Astrocyte (in vitro differentiated cells and primary cell): ENCODE data around the gene DNAH11. TPM values are rescaled to one million over a fixed set of nuclear protein-coding genes. Genes with fewer than 3 reads are reported as not detected.

Source experiments
- DNase-seq: peaks from one replicate; pipeline ENCODE4 v3.0.0-alpha.2; 2010; ENCODE audit warnings: low read depth
- FAIRE-seq: peaks from 2 replicates; lab custom pipeline; 2011; peaks lifted over from hg19 to GRCh38; lab: Jason Lieb, UNC
- H2AFZ ChIP-seq: 2 replicates; pipeline ENCODE4 v1.6.0; 2012; ENCODE audit warnings: low read depth, low read length, inconsistent platforms
- H3K27ac ChIP-seq: 2 replicates; pipeline ENCODE4 v1.5.1; 2011; ENCODE audit warnings: low read depth, low read length, inconsistent platforms
- H3K27me3 ChIP-seq: 2 replicates; pipeline ENCODE4 v1.6.0; 2011; ENCODE audit warnings: low read length, inconsistent platforms; ENCODE audit not compliant: insufficient read depth
- H3K36me3 ChIP-seq: 2 replicates; pipeline ENCODE4 v1.5.1; 2011; ENCODE audit warnings: low read length, inconsistent platforms; ENCODE audit not compliant: insufficient read depth
- H3K4me1 ChIP-seq: 2 replicates; pipeline ENCODE4 v1.5.1; 2011; ENCODE audit warnings: low read length, inconsistent platforms; ENCODE audit not compliant: insufficient read depth
- H3K4me2 ChIP-seq: 2 replicates; pipeline ENCODE4 v1.6.0; 2012; ENCODE audit warnings: low read length, inconsistent platforms
- H3K4me3 ChIP-seq: 2 replicates; pipeline ENCODE4 v1.5.1; 2011; ENCODE audit warnings: low read depth, mild to moderate bottlenecking, low read length, inconsistent platforms; ENCODE audit not compliant: insufficient read depth
- H3K79me2 ChIP-seq: 2 replicates; pipeline ENCODE4 v1.6.0; 2012; ENCODE audit warnings: mild to moderate bottlenecking, low read length, inconsistent platforms; ENCODE audit not compliant: insufficient read depth
- H3K9ac ChIP-seq: 2 replicates; pipeline ENCODE4 v1.6.0; 2012; ENCODE audit warnings: mild to moderate bottlenecking, low read length, inconsistent platforms
- H3K9me3 ChIP-seq: 2 replicates; pipeline ENCODE4 v1.5.1; 2012; ENCODE audit warnings: low read depth, mild to moderate bottlenecking, low read length, inconsistent platforms; ENCODE audit not compliant: insufficient read depth
- H4K20me1 ChIP-seq: 2 replicates; pipeline ENCODE4 v1.6.0; 2012; ENCODE audit warnings: low read length, inconsistent platforms; ENCODE audit not compliant: insufficient read depth
- H3K27ac Mint-ChIP-seq: one replicate; pipeline ENCODE4 v1.8.0; 2021; ENCODE audit warnings: mild to moderate bottlenecking, mixed read lengths; ENCODE audit not compliant: unreplicated experiment
- H3K27me3 Mint-ChIP-seq: one replicate; pipeline ENCODE4 v1.8.0; 2021; ENCODE audit warnings: low read depth, mixed read lengths; ENCODE audit not compliant: unreplicated experiment
- H3K36me3 Mint-ChIP-seq: one replicate; pipeline ENCODE4 v1.8.0; 2021; ENCODE audit warnings: low read depth, mixed read lengths; ENCODE audit not compliant: unreplicated experiment
- H3K4me1 Mint-ChIP-seq: one replicate; pipeline ENCODE4 v1.8.0; 2021; ENCODE audit warnings: low read depth, mixed read lengths; ENCODE audit not compliant: unreplicated experiment
- H3K4me3 Mint-ChIP-seq: one replicate; pipeline ENCODE4 v1.8.0; 2021; ENCODE audit warnings: mild to moderate bottlenecking, moderate library complexity, mixed read lengths; ENCODE audit not compliant: unreplicated experiment
- H3K9me3 Mint-ChIP-seq: one replicate; pipeline ENCODE4 v1.8.0; 2021; ENCODE audit warnings: mild to moderate bottlenecking, mixed read lengths; ENCODE audit not compliant: unreplicated experiment
- CTCF ChIP-seq: IDR thresholded peaks from 2 replicates; pipeline ENCODE4 v1.5.1; 2011; ENCODE audit warnings: low read depth, mild to moderate bottlenecking, inconsistent platforms, low read length, moderate library complexity; ENCODE audit not compliant: insufficient read depth
- EZH2 ChIP-seq: IDR thresholded peaks from 2 replicates; pipeline ENCODE4 v1.6.1; 2012; ENCODE audit warnings: mild to moderate bottlenecking, low read length, inconsistent platforms; ENCODE audit not compliant: insufficient read depth
- total RNA-seq: library from RNA; stranded (reverse); gene quantifications from 2 replicates; pipeline ENCODE4 v1.2.1, GENCODE V29; 2021

Gene DNAH11
- total RNA-seq, 1 donor from 2014 or later, result 0.43 TPM

GRCh38 chr7:21719846-21720245, 177.0 kb downstream of the DNAH11 start:
- no peak overlapping the region for H3K4me2 ChIP-seq
- H3K9ac ChIP-seq, result no peak overlapping the region
- no peaks in the 10 kb centered on the region for H3K4me1 ChIP-seq
- no peak overlapping the region for H3K4me3 ChIP-seq
- no peaks in the 10 kb centered on the region for H3K4me1 Mint-ChIP-seq
- no peaks in the 10 kb centered on the region for H4K20me1 ChIP-seq
- DNase-seq (no peak), FAIRE-seq (no peak)
- H3K27me3 ChIP-seq, result no peaks in the 10 kb centered on the region
- H3K9me3 Mint-ChIP-seq, result no peaks in the 10 kb centered on the region
- no peaks in the 10 kb centered on the region for H3K79me2 ChIP-seq
- H3K27ac Mint-ChIP-seq, result no peak overlapping the region
- no peaks in the 10 kb centered on the region for H3K9me3 ChIP-seq
- no peak overlapping the region for H3K4me3 Mint-ChIP-seq
- no peak overlapping the region for H2AFZ ChIP-seq
- no peaks in the 10 kb centered on the region for H3K36me3 ChIP-seq
- H3K36me3 Mint-ChIP-seq, result no peaks in the 10 kb centered on the region
- H3K27me3 Mint-ChIP-seq, result peaks cover 3% of the 10 kb centered on the region
- H3K27ac ChIP-seq, result no peak overlapping the region
- TF ChIP-seq CTCF (no peak), EZH2 (no peak)

GRCh38 chr7:21722371-21722770, 179.5 kb downstream of the DNAH11 start:
- H3K79me2 ChIP-seq, result no peaks in the 10 kb centered on the region
- no peak overlapping the region for H3K4me3 ChIP-seq
- no peak overlapping the region for H3K27ac Mint-ChIP-seq
- H3K36me3 ChIP-seq, result no peaks in the 10 kb centered on the region
- no peak overlapping the region for H3K9ac ChIP-seq
- FAIRE-seq (no peak), DNase-seq (no peak)
- H3K4me2 ChIP-seq, result no peak overlapping the region
- no peaks in the 10 kb centered on the region for H3K9me3 ChIP-seq
- H3K27ac ChIP-seq, result no peak overlapping the region
- H4K20me1 ChIP-seq, result no peaks in the 10 kb centered on the region
- H3K4me1 Mint-ChIP-seq, result no peaks in the 10 kb centered on the region
- H3K9me3 Mint-ChIP-seq, result no peaks in the 10 kb centered on the region
- no peak overlapping the region for H2AFZ ChIP-seq
- H3K27me3 ChIP-seq, result no peaks in the 10 kb centered on the region
- no peak overlapping the region for H3K4me3 Mint-ChIP-seq
- no peaks in the 10 kb centered on the region for H3K27me3 Mint-ChIP-seq
- H3K4me1 ChIP-seq, result no peaks in the 10 kb centered on the region
- H3K36me3 Mint-ChIP-seq, result no peaks in the 10 kb centered on the region
- TF ChIP-seq CTCF (peak; percentile 14), EZH2 (no peak)

DNA sequence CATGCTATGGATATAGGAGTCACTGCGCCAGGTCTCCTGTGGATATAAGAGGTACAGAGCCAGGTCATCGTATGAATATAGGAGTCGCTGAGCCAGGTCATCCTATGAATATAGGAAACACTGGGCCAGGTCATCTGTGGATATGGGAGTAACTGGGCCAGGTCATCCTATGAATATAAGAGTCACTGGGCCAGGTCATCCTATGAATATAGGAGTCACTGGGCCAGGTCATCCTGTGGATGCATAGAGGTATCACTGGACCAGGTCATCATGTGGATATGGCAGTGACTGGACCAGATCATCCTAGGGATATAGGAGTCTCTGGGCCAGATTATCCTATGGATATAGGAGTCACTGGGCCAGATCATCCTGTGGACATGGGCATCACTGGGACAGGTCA, 181.7 kb downstream of the DNAH11 start:
- Histone ChIP-seq H4K20me1 (no peaks in the 10 kb centered on the region), H3K4me2 (no peak overlapping the region), H3K4me1 (no peaks in the 10 kb centered on the region), H3K27me3 (no peaks in the 10 kb centered on the region), H2AFZ (no peak overlapping the region), H3K4me3 (no peak overlapping the region), H3K79me2 (no peaks in the 10 kb centered on the region), H3K36me3 (no peaks in the 10 kb centered on the region), H3K9me3 (no peaks in the 10 kb centered on the region), H3K9ac (no peak overlapping the region), H3K27ac (no peak overlapping the region)
- H3K27me3 Mint-ChIP-seq, result no peaks in the 10 kb centered on the region
- H3K9me3 Mint-ChIP-seq, result peaks cover 1% of the 10 kb centered on the region
- FAIRE-seq (no peak), DNase-seq (no peak)
- H3K4me1 Mint-ChIP-seq, result no peaks in the 10 kb centered on the region
- TF ChIP-seq EZH2, result no peak
- no peak for TF ChIP-seq CTCF
- no peak overlapping the region for H3K27ac Mint-ChIP-seq
- H3K36me3 Mint-ChIP-seq, result no peaks in the 10 kb centered on the region
- H3K4me3 Mint-ChIP-seq, result no peak overlapping the region
